Cardiac muscle cell (in vitro differentiated cells and primary cell): ENCODE measurements around the gene ISOC2. TPM values are rescaled to one million over a fixed set of nuclear protein-coding genes. Genes with fewer than 3 reads are reported as not detected.

Experiments
- DNase-seq, 2 donors: peaks; one replicate each; pipeline versions ENCODE4 v3.0.0 to v3.0.0-alpha.2; 2010 to 2017; ENCODE audit warnings: low read depth in 1 of 2, low spot score in 1 of 2
- H3K27ac ChIP-seq: fragments of 200-600 bp; sonication (generic); 2 replicates; pipeline ENCODE4 v1.5.1; 2016
- H3K27me3 ChIP-seq: fragments of 200-600 bp; sonication (generic); 2 replicates; pipeline ENCODE4 v1.6.0; 2016; ENCODE audit warnings: control low read depth
- H3K36me3 ChIP-seq: fragments of 200-600 bp; sonication (generic); 2 replicates; pipeline ENCODE4 v1.5.1; 2016; ENCODE audit warnings: control low read depth
- H3K4me1 ChIP-seq: fragments of 200-600 bp; sonication (generic); 2 replicates; pipeline ENCODE4 v1.8.1; 2017; ENCODE audit warnings: low read depth, mild to moderate bottlenecking, mixed run types
- H3K4me3 ChIP-seq: fragments of 200-600 bp; sonication (generic); 2 replicates; pipeline ENCODE4 v1.5.1; 2016; ENCODE audit warnings: mild to moderate bottlenecking
- H3K9me3 ChIP-seq: fragments of 200-600 bp; sonication (generic); 2 replicates; pipeline ENCODE4 v1.5.1; 2017; ENCODE audit warnings: low read depth, mild to moderate bottlenecking, control low read depth
- CTCF ChIP-seq: IDR thresholded peaks from 2 replicates; pipeline ENCODE4 v1.5.1; 2012; ENCODE audit warnings: low read depth, mild to moderate bottlenecking, low read length
- polyA plus RNA-seq: library from polyadenylated mRNA; unstranded; fragments of >200 nt; fragmentation: Nextera tagmentation; extraction: Ambion mirVana; gene quantifications from 2 replicates; pipeline ENCODE4 v1.2.1, GENCODE V29; 2016
- total RNA-seq: library from RNA; depleted of rRNA; stranded (reverse); fragments of >200 nt; gene quantifications from 2 replicates; pipeline ENCODE4 v1.2.3, GENCODE V29; 2016

ISOC2 gene
- total and polyA plus RNA-seq, 2 experiments from 2014 or later, result 89.7 to 99.4 TPM

DNA sequence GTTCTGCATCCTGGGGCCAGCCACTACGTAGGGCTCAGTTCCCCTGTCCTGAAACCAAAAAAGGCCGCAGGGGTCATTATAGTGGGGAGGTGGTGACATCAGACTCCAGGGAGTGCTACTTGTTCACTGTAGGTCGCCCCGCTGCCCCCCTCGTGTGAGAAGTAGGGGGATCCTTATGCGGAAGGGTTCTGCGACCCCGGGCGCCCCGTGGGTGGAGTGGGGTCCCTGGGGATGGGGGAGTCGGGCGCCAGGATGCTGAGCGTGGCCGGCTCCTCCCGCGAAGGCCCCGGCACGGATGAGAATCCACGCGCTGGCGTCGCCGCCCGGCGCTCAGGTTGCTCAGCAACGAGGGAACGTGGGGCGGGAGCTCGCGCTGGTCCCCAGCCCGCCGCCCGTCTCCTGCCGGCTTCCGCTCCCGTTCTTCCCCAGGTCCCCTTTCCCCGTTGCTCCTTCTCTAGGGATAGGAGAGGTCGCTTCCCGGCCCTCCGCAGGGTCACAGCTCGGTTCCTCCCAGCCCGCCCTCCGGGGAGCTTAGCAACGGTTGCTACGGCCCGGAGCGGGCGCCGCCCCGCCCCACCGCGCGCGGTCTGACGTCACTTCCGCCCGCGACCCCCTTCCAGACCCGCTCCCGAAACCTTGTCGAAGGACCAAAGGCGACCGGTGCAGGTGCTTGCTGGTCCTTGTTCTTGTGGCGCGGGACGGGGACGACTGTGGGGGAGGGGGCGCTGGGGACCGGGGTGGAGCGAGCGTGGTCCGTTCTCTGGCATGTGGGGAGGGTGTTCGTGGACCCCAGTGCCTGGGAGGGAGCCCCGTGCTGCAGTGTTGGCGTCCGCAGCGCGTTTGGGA lies 23.4 kb upstream of the ISOC2 start, which contains the start of gene NAT14:
TSS of gene NAT14 (plus strand) at position 596 of the 846 bp plus-strand sequence. CDS start 521 bp downstream, outside the sequence.
- TF ChIP-seq CTCF, result no peak
- H3K36me3 ChIP-seq, result peaks cover 2% of the 10 kb centered on the region
- H3K27ac ChIP-seq, result peak within 1 kb of the TSS; percentile 67
- peaks cover 23% of the 10 kb centered on the region for H3K4me1 ChIP-seq
- no peaks in the 10 kb centered on the region for H3K27me3 ChIP-seq
- peak within 1 kb of the TSS; percentile 87 for H3K4me3 ChIP-seq
- peak; percentile 71 to 84 for DNase-seq
- no peaks in the 10 kb centered on the region for H3K9me3 ChIP-seq

DNA sequence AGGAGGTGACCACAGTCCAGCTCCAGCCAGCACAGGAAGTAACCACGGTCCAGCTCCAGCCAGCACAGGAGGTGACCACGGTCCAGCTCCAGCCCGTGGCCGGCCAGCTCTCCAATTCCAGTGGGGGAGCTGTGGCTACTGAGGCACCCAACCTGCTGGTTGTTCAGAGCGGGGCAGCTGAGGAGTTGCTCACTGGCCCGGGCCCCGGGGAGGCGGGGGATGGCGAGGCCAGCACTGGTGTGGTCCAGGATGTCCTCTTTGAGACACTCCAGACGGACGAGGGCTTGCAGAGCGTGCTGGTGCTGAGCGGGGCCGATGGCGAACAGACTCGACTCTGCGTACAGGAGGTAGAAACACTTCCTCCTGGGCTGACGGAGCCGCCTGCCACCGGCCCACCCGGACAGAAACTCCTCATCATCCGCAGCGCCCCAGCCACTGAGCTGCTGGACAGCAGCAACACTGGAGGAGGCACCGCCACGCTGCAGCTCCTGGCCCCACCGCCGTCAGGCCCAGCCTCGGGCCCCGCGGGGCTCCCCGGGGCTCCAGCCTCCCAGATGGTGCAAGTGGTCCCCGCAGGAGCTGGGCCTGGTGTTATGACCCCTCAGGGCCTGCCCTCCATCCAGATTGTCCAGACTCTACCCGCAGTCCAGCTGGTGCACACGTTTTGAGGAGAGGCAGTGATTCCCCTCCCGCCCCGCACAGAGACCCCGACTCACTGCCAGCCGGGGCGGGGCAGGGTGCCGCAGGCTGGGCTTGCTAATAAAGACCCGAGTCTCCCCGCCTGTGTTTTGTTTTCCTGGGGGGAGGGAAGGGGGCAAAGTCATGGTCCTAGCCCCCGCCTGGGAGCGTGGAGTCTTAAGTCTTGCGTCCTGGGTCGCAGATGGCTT lies 22.5 kb upstream of the ISOC2 start:
- no peaks in the 10 kb centered on the region for H3K9me3 ChIP-seq
- H3K27me3 ChIP-seq, result no peaks in the 10 kb centered on the region
- H3K36me3 ChIP-seq, result peaks cover 2% of the 10 kb centered on the region
- H3K27ac ChIP-seq, result no peak overlapping the region
- H3K4me3 ChIP-seq, result peak overlapping the region; percentile 87
- no peak for TF ChIP-seq CTCF
- H3K4me1 ChIP-seq, result peaks cover 23% of the 10 kb centered on the region
- no peak for DNase-seq

DNA sequence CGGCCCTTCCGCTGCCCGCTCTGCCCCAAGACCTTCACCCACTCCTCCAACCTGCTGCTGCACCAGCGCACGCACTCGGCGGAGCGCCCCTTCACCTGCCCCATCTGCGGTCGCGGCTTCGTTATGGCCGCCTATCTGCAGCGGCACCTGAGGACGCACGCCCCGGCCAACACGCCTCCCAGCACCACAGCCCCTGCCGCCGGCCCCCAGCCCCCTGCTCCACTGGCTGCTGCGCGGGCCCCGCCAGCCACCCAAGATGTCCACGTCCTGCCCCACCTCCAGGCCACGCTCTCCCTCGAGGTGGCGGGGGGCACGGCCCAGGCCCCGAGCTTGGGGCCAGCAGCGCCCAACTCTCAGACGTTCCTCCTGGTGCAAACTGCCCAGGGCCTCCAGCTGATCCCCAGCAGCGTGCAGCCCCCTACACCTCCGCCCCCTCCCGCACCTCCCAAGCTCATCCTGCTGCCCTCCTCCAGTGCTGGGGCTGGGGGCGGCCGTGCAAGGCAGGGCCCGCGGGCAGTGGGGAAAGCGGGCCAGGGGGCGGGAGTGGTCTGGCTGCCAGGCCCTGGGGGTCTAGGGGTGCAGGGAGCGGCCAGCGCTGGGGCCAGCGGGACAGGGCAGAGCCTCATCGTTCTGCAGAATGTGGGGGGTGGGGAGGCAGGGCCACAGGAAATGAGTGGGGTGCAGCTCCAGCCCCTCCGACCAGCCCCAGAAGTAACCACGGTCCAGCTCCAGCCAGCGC lies 21.7 kb upstream of the ISOC2 start:
- DNase-seq, result no peak

GRCh38 chr19:55482156-55482961 lies 20.9 kb upstream of the ISOC2 start:
- no peak overlapping the region for H3K27ac ChIP-seq
- no peaks in the 10 kb centered on the region for H3K9me3 ChIP-seq
- no peak for TF ChIP-seq CTCF
- H3K4me3 ChIP-seq, result no peak overlapping the region
- no peaks in the 10 kb centered on the region for H3K27me3 ChIP-seq
- H3K36me3 ChIP-seq, result peaks cover 2% of the 10 kb centered on the region
- no peak for DNase-seq
- peaks cover 14% of the 10 kb centered on the region for H3K4me1 ChIP-seq

More for the DNA sequence above, 21.7 kb upstream of the ISOC2 start:
- Histone ChIP-seq H3K36me3 (peaks cover 2% of the 10 kb centered on the region), H3K27ac (no peak overlapping the region), H3K9me3 (no peaks in the 10 kb centered on the region), H3K4me3 (no peak overlapping the region), H3K27me3 (no peaks in the 10 kb centered on the region), H3K4me1 (peaks cover 19% of the 10 kb centered on the region)
- TF ChIP-seq CTCF, result no peak

- peaks cover 8% of the 10 kb centered on the region for H3K4me1 ChIP-seq
- H3K4me3 ChIP-seq, result no peak overlapping the region
- no peaks in the 10 kb centered on the region for H3K27me3 ChIP-seq
- H3K27ac ChIP-seq, result no peak overlapping the region
- H3K36me3 ChIP-seq, result peaks cover 2% of the 10 kb centered on the region
- no peak for DNase-seq
- TF ChIP-seq CTCF, result no peak
- H3K9me3 ChIP-seq, result no peaks in the 10 kb centered on the region
Observed at GRCh38 chr19:55481794-55482155, 20.3 kb upstream of the ISOC2 start.
